OCI-LY3 (cell line): ENCODE results near the gene MAD2L1BP.

Experiments
- EZH2phosphoT487 ChIP-seq: fragments of 200-600 bp; shearing (Covaris generic); IDR thresholded peaks from 2 replicates; pipeline ENCODE4 v1.6.1; 2018; ENCODE audit warnings: antibody characterized with exemption, mixed run types, low read depth
- TF ChIP-seq, protein P1 (sequence below): fragments of 200-600, 300-600 bp; sonication (generic); IDR thresholded peaks from 2 replicates; pipeline ENCODE4 v1.5.1; 2014; ENCODE audit warnings: antibody characterized with exemption, low read length, low read depth

DNA sequence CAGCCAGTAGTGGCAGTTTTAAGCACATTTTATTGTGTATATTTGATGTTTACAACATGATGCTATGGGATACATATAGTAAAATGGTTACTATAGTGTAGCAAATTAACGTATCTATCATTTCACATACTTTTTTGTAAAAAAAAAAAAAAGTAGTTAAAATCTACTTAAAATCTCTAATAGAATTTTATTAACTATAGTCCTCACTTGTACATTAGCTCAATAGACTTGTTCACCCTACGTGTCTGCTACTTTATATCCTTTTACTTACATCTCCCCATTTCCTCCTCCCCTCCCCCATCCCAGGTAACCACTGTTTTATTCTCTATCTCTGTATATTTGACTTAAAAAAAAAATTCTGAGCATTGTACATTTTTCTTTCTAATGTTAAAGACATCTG, 29.6 kb upstream of the MAD2L1BP start:
- TF ChIP-seq, protein P1, sequence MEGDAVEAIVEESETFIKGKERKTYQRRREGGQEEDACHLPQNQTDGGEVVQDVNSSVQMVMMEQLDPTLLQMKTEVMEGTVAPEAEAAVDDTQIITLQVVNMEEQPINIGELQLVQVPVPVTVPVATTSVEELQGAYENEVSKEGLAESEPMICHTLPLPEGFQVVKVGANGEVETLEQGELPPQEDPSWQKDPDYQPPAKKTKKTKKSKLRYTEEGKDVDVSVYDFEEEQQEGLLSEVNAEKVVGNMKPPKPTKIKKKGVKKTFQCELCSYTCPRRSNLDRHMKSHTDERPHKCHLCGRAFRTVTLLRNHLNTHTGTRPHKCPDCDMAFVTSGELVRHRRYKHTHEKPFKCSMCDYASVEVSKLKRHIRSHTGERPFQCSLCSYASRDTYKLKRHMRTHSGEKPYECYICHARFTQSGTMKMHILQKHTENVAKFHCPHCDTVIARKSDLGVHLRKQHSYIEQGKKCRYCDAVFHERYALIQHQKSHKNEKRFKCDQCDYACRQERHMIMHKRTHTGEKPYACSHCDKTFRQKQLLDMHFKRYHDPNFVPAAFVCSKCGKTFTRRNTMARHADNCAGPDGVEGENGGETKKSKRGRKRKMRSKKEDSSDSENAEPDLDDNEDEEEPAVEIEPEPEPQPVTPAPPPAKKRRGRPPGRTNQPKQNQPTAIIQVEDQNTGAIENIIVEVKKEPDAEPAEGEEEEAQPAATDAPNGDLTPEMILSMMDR, result no peak
- no peak for TF ChIP-seq EZH2phosphoT487
